ENCODE results near the gene ZNF100.
"Not testable (repeated sequence)": the region's sequence is repeated elsewhere in the genome, so short reads cannot be mapped to it uniquely, and the experiment has no call there.

The ZNF100 gene

DNA sequence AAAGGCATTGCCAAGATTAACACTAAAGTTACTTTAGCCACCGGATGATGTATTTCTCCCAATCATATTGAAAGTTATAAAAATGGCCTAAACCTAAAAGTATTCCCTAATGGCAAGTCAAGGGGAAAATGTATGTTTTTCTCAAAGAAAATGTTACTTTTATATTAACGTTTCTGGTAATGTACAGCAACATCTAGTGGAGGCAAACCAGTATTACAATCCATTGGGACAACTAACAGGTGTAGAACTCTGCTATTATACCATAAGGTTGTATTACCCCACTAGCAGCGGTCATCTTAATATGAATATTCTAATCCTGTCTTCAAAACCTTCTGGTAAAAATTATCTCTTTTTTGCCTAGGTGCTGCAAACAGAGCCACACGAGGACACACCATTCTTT, 69.2 kb downstream of the ZNF100 start:
- Histone ChIP-seq H3K4me1 (ENCODE audit: control insufficient read depth, insufficient read depth, low read length) (peaks cover 2% of the 10 kb centered on the region), H3K4me3 (ENCODE audit: low read depth, low read length) (no peak overlapping the region), H3K9ac (ENCODE audit: low read depth, low read length) (no peak overlapping the region)

DNA sequence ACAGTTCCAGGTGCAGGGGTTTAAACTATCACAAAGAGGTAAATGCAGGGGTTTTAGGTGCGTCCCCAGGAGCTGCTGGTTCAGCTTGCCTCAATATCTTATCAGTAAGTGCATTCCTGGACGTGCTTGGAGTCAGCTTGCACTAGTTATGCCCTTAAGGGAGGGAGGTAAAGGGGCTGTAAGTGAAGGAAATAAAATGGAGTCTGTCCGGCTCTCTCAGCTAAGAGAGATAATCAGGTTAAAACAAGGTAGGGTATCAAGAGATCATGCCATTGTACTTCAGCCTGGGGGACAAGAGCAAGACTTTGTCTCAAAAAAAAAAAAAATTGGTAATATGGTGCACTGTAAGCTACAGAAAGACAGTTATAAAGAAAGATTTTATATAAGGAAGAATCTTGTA, 69.7 kb downstream of the ZNF100 start:
- Histone ChIP-seq H3K4me3 (ENCODE audit: low read depth, low read length) (no peak overlapping the region), H3K9ac (ENCODE audit: low read depth, low read length) (no peak overlapping the region), H3K4me1 (ENCODE audit: control insufficient read depth, insufficient read depth, low read length) (peaks cover 2% of the 10 kb centered on the region)

More for the DNA sequence above, 69.2 kb downstream of the ZNF100 start:
- no peaks in the 10 kb centered on the region for H3K36me3 ChIP-seq (ENCODE audit: control insufficient read depth, insufficient read depth, low read length)
- H3K9me3 ChIP-seq (ENCODE audit: control insufficient read depth, insufficient read depth, low read length): peaks cover 2% of the 10 kb centered on the region
- H3K27me3 ChIP-seq (ENCODE audit: control insufficient read depth, insufficient read depth, low read length): no peaks in the 10 kb centered on the region

DNA sequence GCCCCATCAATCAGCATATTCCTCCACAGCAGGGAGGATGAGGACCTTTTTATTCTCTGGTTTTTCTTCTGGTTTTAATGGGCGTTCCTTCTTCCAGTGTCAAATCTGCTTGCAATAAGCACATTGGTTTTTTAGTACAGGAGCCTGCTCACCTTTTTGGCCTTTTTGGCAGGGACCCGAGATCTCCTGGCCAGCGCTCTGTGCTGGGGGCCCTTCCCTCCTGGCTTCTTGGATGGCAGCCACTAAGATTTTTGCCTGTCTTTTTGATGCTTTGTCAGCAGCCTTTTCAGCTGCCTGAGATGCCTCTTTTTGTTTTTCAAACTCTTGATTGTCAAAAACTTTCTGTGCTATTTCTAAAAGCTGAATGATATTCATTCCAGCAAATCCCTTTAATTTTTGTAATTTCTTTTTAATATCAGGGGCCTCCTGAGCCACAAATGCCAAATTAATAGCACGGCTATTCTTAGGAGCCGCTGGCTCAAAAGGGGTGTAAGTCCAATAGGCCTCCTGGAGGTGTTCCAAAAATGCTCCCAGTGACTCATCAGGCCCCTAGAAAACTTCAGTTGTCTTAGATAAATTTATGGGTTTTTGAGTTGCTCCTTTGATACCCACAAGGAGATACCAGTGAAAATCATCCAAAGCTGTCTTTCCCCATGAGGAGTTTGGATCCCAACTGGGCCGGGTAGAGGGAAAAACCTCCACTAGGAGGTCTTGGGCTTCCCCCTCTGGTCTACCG, 73.0 kb downstream of the ZNF100 start:
- H3K9me3 ChIP-seq (ENCODE audit: control insufficient read depth, insufficient read depth, low read length): peaks cover 2% of the 10 kb centered on the region
- no peaks in the 10 kb centered on the region for H3K27me3 ChIP-seq (ENCODE audit: control insufficient read depth, insufficient read depth, low read length)

More for the DNA sequence above, 69.7 kb downstream of the ZNF100 start:
- Histone ChIP-seq H3K9me3 (ENCODE audit: control insufficient read depth, insufficient read depth, low read length) (peaks cover 2% of the 10 kb centered on the region), H3K27me3 (ENCODE audit: control insufficient read depth, insufficient read depth, low read length) (no peaks in the 10 kb centered on the region), H3K36me3 (ENCODE audit: control insufficient read depth, insufficient read depth, low read length) (no peaks in the 10 kb centered on the region)

GRCh38 chr19:21693399-21693798, 74.0 kb downstream of the ZNF100 start:
- Histone ChIP-seq H3K9me3 (ENCODE audit: control insufficient read depth, insufficient read depth, low read length) (peaks cover 2% of the 10 kb centered on the region), H3K9ac (ENCODE audit: low read depth, low read length) (no peak overlapping the region), H3K36me3 (ENCODE audit: control insufficient read depth, insufficient read depth, low read length) (no peaks in the 10 kb centered on the region), H3K4me1 (ENCODE audit: control insufficient read depth, insufficient read depth, low read length) (peaks cover 2% of the 10 kb centered on the region), H3K4me3 (ENCODE audit: low read depth, low read length) (no peak overlapping the region), H3K27me3 (ENCODE audit: control insufficient read depth, insufficient read depth, low read length) (no peaks in the 10 kb centered on the region)

More for the DNA sequence above, 73.0 kb downstream of the ZNF100 start:
- peaks cover 2% of the 10 kb centered on the region for H3K4me1 ChIP-seq (ENCODE audit: control insufficient read depth, insufficient read depth, low read length)
- no peak overlapping the region for H3K9ac ChIP-seq (ENCODE audit: low read depth, low read length)
- H3K36me3 ChIP-seq (ENCODE audit: control insufficient read depth, insufficient read depth, low read length): no peaks in the 10 kb centered on the region
- no peak overlapping the region for H3K4me3 ChIP-seq (ENCODE audit: low read depth, low read length)

GRCh38 chr19:21691661-21692060, 75.7 kb downstream of the ZNF100 start:
- H3K36me3 ChIP-seq (ENCODE audit: control insufficient read depth, insufficient read depth, low read length): no peaks in the 10 kb centered on the region
- no peak overlapping the region for H3K4me3 ChIP-seq (ENCODE audit: low read depth, low read length)
- H3K4me1 ChIP-seq (ENCODE audit: control insufficient read depth, insufficient read depth, low read length): no peaks in the 10 kb centered on the region
- H3K27me3 ChIP-seq (ENCODE audit: control insufficient read depth, insufficient read depth, low read length): no peaks in the 10 kb centered on the region
- H3K9me3 ChIP-seq (ENCODE audit: control insufficient read depth, insufficient read depth, low read length): peaks cover 2% of the 10 kb centered on the region
- no peak overlapping the region for H3K9ac ChIP-seq (ENCODE audit: low read depth, low read length)

GRCh38 chr19:21688464-21688863, 78.9 kb downstream of the ZNF100 start:
- Histone ChIP-seq H3K9ac (ENCODE audit: low read depth, low read length) (no peak overlapping the region), H3K36me3 (ENCODE audit: control insufficient read depth, insufficient read depth, low read length) (no peaks in the 10 kb centered on the region), H3K4me3 (ENCODE audit: low read depth, low read length) (no peak overlapping the region), H3K9me3 (ENCODE audit: control insufficient read depth, insufficient read depth, low read length) (peaks cover 5% of the 10 kb centered on the region), H3K27me3 (ENCODE audit: control insufficient read depth, insufficient read depth, low read length) (no peaks in the 10 kb centered on the region), H3K4me1 (ENCODE audit: control insufficient read depth, insufficient read depth, low read length) (no peaks in the 10 kb centered on the region)

GRCh38 chr19:21680671-21681070, 86.7 kb downstream of the ZNF100 start:
- H3K36me3 ChIP-seq (ENCODE audit: control insufficient read depth, insufficient read depth, low read length): no peaks in the 10 kb centered on the region
- H3K27me3 ChIP-seq (ENCODE audit: control insufficient read depth, insufficient read depth, low read length): no peaks in the 10 kb centered on the region
- H3K9me3 ChIP-seq (ENCODE audit: control insufficient read depth, insufficient read depth, low read length): peaks cover 7% of the 10 kb centered on the region
- no peak overlapping the region for H3K9ac ChIP-seq (ENCODE audit: low read depth, low read length)
- H3K4me3 ChIP-seq (ENCODE audit: low read depth, low read length): no peak overlapping the region
- H3K4me1 ChIP-seq (ENCODE audit: control insufficient read depth, insufficient read depth, low read length): no peaks in the 10 kb centered on the region

DNA sequence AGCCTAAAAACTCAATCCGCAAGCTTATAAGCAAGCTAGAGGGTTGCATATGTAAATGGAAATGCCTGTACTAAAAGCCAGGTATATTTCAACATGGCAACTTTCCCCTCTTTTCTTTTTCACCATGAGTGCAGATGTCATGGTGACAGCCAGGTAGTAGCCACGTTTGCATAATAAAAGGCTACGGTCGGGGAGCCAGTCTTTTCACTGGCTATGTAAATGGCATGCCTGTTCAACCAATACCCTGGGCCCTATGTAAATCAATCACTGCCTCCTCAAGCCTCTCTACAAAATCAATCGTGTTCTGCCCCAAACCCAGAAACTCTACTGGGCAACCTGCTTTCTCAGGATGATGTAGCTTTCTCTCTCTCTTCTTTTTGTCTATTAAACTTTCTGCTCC, 87.4 kb downstream of the ZNF100 start:
- Histone ChIP-seq H3K4me1 (ENCODE audit: control insufficient read depth, insufficient read depth, low read length) (no peaks in the 10 kb centered on the region), H3K4me3 (ENCODE audit: low read depth, low read length) (no peak overlapping the region), H3K9ac (ENCODE audit: low read depth, low read length) (no peak overlapping the region), H3K27me3 (ENCODE audit: control insufficient read depth, insufficient read depth, low read length) (no peaks in the 10 kb centered on the region), H3K9me3 (ENCODE audit: control insufficient read depth, insufficient read depth, low read length) (peaks cover 4% of the 10 kb centered on the region), H3K36me3 (ENCODE audit: control insufficient read depth, insufficient read depth, low read length) (no peaks in the 10 kb centered on the region)

- no peak overlapping the region for H3K9ac ChIP-seq (ENCODE audit: low read depth, low read length)
- no peak overlapping the region for H3K4me3 ChIP-seq (ENCODE audit: low read depth, low read length)
- H3K27me3 ChIP-seq (ENCODE audit: control insufficient read depth, insufficient read depth, low read length): no peaks in the 10 kb centered on the region
- H3K9me3 ChIP-seq (ENCODE audit: control insufficient read depth, insufficient read depth, low read length): peaks cover 4% of the 10 kb centered on the region
- no peaks in the 10 kb centered on the region for H3K36me3 ChIP-seq (ENCODE audit: control insufficient read depth, insufficient read depth, low read length)
- no peaks in the 10 kb centered on the region for H3K4me1 ChIP-seq (ENCODE audit: control insufficient read depth, insufficient read depth, low read length)
Measured at GRCh38 chr19:21677696-21678418, 89.5 kb downstream of the ZNF100 start.

- Histone ChIP-seq H3K9ac (ENCODE audit: low read depth, low read length) (no peak overlapping the region), H3K27me3 (ENCODE audit: control insufficient read depth, insufficient read depth, low read length) (no peaks in the 10 kb centered on the region), H3K4me3 (ENCODE audit: low read depth, low read length) (no peak overlapping the region), H3K9me3 (ENCODE audit: control insufficient read depth, insufficient read depth, low read length) (no peaks in the 10 kb centered on the region), H3K36me3 (ENCODE audit: control insufficient read depth, insufficient read depth, low read length) (no peaks in the 10 kb centered on the region), H3K4me1 (ENCODE audit: control insufficient read depth, insufficient read depth, low read length) (no peaks in the 10 kb centered on the region)
Measured at GRCh38 chr19:21674454-21674853, 92.9 kb downstream of the ZNF100 start.

GRCh38 chr19:21673479-21673878, 93.9 kb downstream of the ZNF100 start:
- not testable (repeated sequence) for H3K27me3 ChIP-seq (ENCODE audit: control insufficient read depth, insufficient read depth, low read length); H3K4me1 ChIP-seq (ENCODE audit: control insufficient read depth, insufficient read depth, low read length)

More at GRCh38 chr19:21673479-21673878, 93.9 kb downstream of the ZNF100 start:
- not testable (repeated sequence) for H3K36me3 ChIP-seq (ENCODE audit: control insufficient read depth, insufficient read depth, low read length); H3K9ac ChIP-seq (ENCODE audit: low read depth, low read length); H3K4me3 ChIP-seq (ENCODE audit: low read depth, low read length); H3K9me3 ChIP-seq (ENCODE audit: control insufficient read depth, insufficient read depth, low read length)

Measured in iPS-15b (cell line).